Measurements from ENCODE around the gene COL20A1.
"Not testable (repeated sequence)": the region's sequence is repeated elsewhere in the genome, so short reads cannot be mapped to it uniquely, and the experiment has no call there.

Gene COL20A1

DNA sequence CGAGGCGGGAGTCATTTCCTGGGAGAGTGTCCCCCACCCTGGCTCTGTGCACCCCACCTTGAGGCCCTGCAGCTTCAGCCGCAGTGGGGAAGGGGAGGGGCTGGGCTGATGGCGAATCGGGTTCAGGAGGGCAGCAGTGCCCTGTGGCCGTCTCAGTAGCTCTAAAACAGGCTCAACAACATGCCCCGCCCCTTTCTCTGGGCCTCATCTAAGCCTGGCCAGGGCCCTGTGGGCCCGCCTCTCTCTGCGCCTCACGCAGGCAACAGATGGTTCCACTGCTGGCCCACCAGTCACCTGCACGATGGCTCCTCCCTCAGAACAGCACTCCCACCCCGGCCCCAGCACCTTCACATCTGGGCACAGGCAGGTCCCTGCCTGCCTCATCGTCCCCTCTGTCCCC lies 38.0 kb downstream of the COL20A1 start:
- Histone ChIP-seq H3K4me1 (ENCODE audit: control insufficient read depth, insufficient read depth, low read length) (no peaks in the 10 kb centered on the region), H3K9ac (ENCODE audit: low read depth, low read length) (no peak overlapping the region), H3K9me3 (ENCODE audit: control insufficient read depth, insufficient read depth, low read length) (no peaks in the 10 kb centered on the region), H3K27me3 (ENCODE audit: control insufficient read depth, insufficient read depth, low read length) (no peaks in the 10 kb centered on the region), H3K36me3 (ENCODE audit: control insufficient read depth, insufficient read depth, low read length) (no peaks in the 10 kb centered on the region), H3K4me3 (ENCODE audit: low read depth, low read length) (no peak overlapping the region)

DNA sequence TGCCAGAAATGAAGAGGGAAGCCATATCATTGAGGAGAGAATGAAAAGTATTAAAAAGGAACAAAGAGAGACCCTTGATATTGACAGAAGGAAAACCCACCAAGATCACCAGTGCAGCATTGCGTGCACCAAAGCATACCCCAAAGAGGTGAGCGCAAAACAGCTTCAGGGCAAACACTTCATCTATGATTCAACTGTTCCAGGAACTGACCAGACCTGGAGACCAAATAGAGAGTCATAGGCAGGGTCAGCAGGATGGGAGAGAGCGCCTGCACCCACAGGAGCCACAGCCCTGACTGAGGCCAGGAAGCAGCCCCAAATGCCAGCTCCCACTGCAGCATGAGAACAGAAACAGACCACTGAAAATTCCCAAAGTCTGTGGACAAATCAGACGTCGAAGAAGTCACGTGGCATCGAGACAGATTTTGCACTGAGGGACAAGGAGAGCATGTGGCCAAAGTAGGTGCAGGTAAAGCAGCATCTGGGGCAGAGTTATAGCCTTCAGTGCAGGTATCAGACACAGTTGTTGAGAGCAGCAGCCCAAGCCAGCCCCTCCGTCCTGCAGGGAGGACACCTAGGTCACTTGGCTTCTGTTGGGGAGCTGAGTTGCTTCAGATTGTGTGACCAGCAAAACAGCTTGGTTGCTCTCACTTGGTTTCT lies 38.9 kb downstream of the COL20A1 start:
- H3K9me3 ChIP-seq (ENCODE audit: control insufficient read depth, insufficient read depth, low read length): no peaks in the 10 kb centered on the region
- H3K9ac ChIP-seq (ENCODE audit: low read depth, low read length): no peak overlapping the region
- no peak overlapping the region for H3K4me3 ChIP-seq (ENCODE audit: low read depth, low read length)
- H3K4me1 ChIP-seq (ENCODE audit: control insufficient read depth, insufficient read depth, low read length): no peaks in the 10 kb centered on the region
- no peaks in the 10 kb centered on the region for H3K36me3 ChIP-seq (ENCODE audit: control insufficient read depth, insufficient read depth, low read length)
- no peaks in the 10 kb centered on the region for H3K27me3 ChIP-seq (ENCODE audit: control insufficient read depth, insufficient read depth, low read length)

DNA sequence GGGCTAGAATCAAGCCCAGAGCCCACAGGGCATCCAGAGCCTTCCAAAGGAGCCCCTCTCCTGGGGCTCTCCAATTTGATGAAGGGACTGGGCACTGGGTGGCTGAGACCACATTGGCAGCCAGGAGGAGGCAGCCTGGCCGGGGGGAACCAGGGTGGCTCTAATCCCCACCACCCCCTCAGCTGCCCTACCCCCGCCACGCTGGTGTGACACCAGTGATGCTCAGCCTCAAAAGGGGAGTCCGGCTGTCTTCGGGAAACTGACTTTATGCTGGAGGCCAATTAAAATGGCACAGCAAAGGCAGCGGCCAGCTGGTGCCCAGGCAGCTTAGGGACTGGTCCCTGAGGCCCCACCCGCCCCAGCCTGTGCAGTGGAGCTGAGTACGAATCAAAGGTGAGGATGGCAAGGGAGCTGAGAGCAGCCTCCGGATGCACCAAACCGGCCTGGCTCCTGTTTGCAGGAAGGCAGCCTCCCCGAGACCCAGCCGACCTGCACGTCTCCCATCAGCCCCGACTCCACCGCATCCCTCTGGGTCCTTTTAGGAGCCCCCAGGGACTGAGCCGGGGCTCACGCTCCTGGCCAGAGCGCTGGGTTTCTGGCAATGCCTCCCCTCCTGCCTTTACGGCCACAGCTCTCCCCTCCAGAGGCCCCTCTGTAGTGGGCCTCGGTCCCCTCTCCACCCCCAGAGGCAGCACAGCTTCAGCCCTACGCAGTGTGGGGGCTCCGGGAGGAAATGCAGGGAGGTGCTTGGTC lies 39.7 kb downstream of the COL20A1 start:
- H3K9ac ChIP-seq (ENCODE audit: low read depth, low read length): no peak overlapping the region
- H3K4me3 ChIP-seq (ENCODE audit: low read depth, low read length): no peak overlapping the region
- no peaks in the 10 kb centered on the region for H3K36me3 ChIP-seq (ENCODE audit: control insufficient read depth, insufficient read depth, low read length)
- H3K27me3 ChIP-seq (ENCODE audit: control insufficient read depth, insufficient read depth, low read length): no peaks in the 10 kb centered on the region
- no peaks in the 10 kb centered on the region for H3K9me3 ChIP-seq (ENCODE audit: control insufficient read depth, insufficient read depth, low read length)
- no peaks in the 10 kb centered on the region for H3K4me1 ChIP-seq (ENCODE audit: control insufficient read depth, insufficient read depth, low read length)

DNA sequence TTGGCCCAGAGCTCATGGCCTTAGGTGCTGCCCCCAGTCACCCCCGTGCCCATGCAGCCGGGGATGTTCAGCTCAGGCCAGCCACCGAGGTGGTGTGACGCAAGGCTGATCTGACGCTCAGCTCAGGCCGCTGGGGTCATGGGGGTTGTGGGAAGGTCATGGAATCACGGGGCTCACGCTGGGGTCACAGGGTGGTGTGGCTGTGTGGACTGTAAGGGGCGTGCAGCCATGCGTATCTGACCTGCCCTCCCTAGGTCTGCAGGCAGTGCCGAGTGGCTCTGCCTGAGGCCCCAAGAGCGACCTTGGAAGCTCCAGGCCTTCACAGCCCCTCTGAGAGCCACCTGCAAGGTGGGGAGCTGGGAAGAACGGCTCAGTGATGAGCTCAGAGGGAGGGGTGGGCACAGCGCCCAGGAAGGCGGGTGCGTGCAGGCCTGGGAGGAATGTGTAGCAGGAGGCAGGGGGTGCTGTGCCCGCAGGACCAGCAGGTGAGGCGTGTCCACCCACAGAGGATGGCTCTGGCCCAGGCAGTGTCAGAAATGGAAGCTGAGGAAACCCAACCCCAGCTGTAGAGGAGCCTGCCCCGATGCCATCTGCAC lies 40.4 kb downstream of the COL20A1 start:
- Histone ChIP-seq H3K9me3 (ENCODE audit: control insufficient read depth, insufficient read depth, low read length) (no peaks in the 10 kb centered on the region), H3K4me3 (ENCODE audit: low read depth, low read length) (no peak overlapping the region), H3K36me3 (ENCODE audit: control insufficient read depth, insufficient read depth, low read length) (no peaks in the 10 kb centered on the region), H3K9ac (ENCODE audit: low read depth, low read length) (no peak overlapping the region), H3K27me3 (ENCODE audit: control insufficient read depth, insufficient read depth, low read length) (no peaks in the 10 kb centered on the region), H3K4me1 (ENCODE audit: control insufficient read depth, insufficient read depth, low read length) (no peaks in the 10 kb centered on the region)

DNA sequence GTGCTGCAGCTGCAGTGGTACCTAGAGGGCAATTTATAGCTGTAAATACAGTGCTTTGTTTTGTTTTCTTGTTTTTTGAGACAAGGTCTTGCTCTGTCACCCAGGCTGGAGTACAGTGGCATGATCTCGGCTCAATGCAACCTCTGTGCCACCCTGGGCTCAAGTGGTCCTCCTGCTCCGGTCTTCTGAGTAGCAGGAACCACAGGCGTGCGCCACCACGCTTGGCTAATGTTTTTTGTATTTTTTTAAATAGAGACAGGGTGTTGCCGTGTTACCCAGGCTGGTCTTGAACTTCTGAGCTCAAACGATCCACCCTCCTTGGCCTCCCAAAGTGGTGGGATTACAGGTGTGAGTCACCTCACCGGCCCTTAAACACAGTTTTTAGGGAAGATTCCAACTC lies 41.4 kb downstream of the COL20A1 start:
- no peaks in the 10 kb centered on the region for H3K27me3 ChIP-seq (ENCODE audit: control insufficient read depth, insufficient read depth, low read length)
- H3K36me3 ChIP-seq (ENCODE audit: control insufficient read depth, insufficient read depth, low read length): no peaks in the 10 kb centered on the region
- no peaks in the 10 kb centered on the region for H3K4me1 ChIP-seq (ENCODE audit: control insufficient read depth, insufficient read depth, low read length)
- no peaks in the 10 kb centered on the region for H3K9me3 ChIP-seq (ENCODE audit: control insufficient read depth, insufficient read depth, low read length)
- no peak overlapping the region for H3K9ac ChIP-seq (ENCODE audit: low read depth, low read length)
- no peak overlapping the region for H3K4me3 ChIP-seq (ENCODE audit: low read depth, low read length)

DNA sequence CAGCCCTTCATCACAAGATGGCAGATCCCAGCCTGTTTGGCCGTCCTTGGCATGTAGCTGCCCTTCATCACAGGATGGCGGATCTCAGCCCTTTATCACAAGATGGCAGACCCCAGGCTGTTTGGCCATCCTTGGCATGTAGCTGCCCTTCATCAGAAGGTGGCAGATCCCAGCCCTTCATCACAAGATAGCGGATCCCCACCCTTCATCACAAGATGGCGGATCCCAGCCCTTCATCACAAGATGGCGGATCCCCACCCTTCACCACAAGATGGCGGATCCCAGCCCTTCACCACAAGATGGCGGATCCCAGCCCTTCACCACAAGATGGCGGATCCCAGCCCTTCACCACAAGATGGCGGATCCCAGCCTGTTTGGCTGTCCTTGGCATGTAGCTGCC lies 42.1 kb downstream of the COL20A1 start:
- not testable (repeated sequence) for H3K9me3 ChIP-seq (ENCODE audit: control insufficient read depth, insufficient read depth, low read length); H3K27me3 ChIP-seq (ENCODE audit: control insufficient read depth, insufficient read depth, low read length); H3K4me1 ChIP-seq (ENCODE audit: control insufficient read depth, insufficient read depth, low read length); H3K36me3 ChIP-seq (ENCODE audit: control insufficient read depth, insufficient read depth, low read length); H3K4me3 ChIP-seq (ENCODE audit: low read depth, low read length); H3K9ac ChIP-seq (ENCODE audit: low read depth, low read length)

DNA sequence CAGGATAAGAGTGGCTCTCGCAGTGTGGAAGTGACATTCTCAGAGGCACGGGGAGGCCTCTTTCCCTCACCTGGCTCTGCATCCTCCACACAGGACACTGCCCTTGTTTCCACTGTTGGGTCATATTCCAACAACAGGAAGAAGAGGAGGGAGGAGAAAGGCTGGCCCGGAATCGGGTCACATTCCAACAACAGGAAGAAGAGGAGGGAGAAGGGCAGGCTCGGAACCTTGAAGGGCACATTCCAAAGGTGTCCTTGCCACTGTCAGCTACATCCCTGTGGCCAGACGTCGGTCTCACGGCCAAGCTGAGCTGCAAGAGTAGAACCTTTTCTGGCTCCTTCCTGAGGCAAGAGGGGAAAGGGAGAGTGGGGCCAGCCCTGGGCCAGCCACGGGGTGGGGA lies 42.7 kb downstream of the COL20A1 start:
- H3K9ac ChIP-seq (ENCODE audit: low read depth, low read length): no peak overlapping the region
- H3K4me3 ChIP-seq (ENCODE audit: low read depth, low read length): no peak overlapping the region
- H3K36me3 ChIP-seq (ENCODE audit: control insufficient read depth, insufficient read depth, low read length): no peaks in the 10 kb centered on the region
- no peaks in the 10 kb centered on the region for H3K27me3 ChIP-seq (ENCODE audit: control insufficient read depth, insufficient read depth, low read length)
- no peaks in the 10 kb centered on the region for H3K9me3 ChIP-seq (ENCODE audit: control insufficient read depth, insufficient read depth, low read length)
- no peaks in the 10 kb centered on the region for H3K4me1 ChIP-seq (ENCODE audit: control insufficient read depth, insufficient read depth, low read length)

DNA sequence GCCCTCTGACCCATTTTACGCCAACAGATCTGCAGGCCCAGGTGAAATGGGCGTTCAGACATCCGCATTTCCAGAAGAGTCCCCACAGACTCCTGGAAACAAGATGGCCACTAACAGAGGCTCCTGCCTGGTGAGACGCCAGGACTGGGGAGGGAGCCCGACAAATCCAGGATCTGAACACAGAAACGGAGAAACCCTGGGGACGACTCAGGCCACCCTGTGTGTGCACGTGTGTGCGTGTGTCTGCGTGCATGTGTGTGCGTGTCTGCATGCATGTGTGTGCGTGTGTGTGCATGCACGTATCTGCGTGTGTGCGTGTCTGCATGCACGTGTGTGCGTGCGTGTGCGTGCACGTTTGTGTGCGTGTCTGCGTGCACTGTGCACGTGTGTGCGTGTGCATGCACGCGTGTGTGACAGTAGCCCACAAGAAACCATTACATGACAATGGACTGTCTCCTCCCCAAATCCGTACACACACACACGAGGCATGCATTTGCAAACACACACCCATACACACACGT lies 43.3 kb downstream of the COL20A1 start:
- H3K4me3 ChIP-seq (ENCODE audit: low read depth, low read length): no peak overlapping the region
- no peaks in the 10 kb centered on the region for H3K27me3 ChIP-seq (ENCODE audit: control insufficient read depth, insufficient read depth, low read length)
- H3K36me3 ChIP-seq (ENCODE audit: control insufficient read depth, insufficient read depth, low read length): no peaks in the 10 kb centered on the region
- H3K9ac ChIP-seq (ENCODE audit: low read depth, low read length): no peak overlapping the region
- no peaks in the 10 kb centered on the region for H3K4me1 ChIP-seq (ENCODE audit: control insufficient read depth, insufficient read depth, low read length)
- no peaks in the 10 kb centered on the region for H3K9me3 ChIP-seq (ENCODE audit: control insufficient read depth, insufficient read depth, low read length)

DNA sequence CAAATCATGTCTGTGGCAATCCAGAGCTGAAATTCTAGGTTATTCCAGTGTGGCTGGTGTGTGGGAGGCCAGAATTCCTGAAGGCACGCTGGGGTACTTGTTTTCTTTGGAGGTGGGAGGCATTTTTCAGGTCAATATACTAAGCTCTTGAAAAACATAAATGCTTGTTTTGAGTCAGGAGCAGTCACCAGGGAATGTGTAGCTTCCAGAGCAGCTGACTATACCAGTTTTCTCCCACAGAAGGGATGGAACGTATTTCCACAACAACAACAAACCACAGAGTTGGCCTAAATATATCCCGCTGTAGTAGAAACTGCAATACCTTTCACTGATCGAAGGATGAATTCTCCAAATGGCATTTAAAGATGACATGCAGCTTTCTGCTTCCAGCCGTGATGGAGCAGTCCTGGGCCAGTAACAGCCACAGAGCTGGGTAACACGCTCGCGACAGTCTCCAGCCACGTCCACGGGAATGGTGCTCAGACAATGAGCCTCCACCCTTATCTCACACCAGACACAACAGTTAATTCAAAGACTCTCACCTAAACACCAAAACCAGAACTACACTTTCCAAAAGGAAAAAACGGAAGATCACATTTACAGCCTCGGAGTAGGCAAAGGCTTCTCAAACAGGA lies 44.9 kb downstream of the COL20A1 start:
- Histone ChIP-seq H3K4me3 (ENCODE audit: low read depth, low read length) (no peak overlapping the region), H3K9ac (ENCODE audit: low read depth, low read length) (no peak overlapping the region), H3K27me3 (ENCODE audit: control insufficient read depth, insufficient read depth, low read length) (no peaks in the 10 kb centered on the region), H3K9me3 (ENCODE audit: control insufficient read depth, insufficient read depth, low read length) (no peaks in the 10 kb centered on the region), H3K4me1 (ENCODE audit: control insufficient read depth, insufficient read depth, low read length) (no peaks in the 10 kb centered on the region), H3K36me3 (ENCODE audit: control insufficient read depth, insufficient read depth, low read length) (no peaks in the 10 kb centered on the region)

DNA sequence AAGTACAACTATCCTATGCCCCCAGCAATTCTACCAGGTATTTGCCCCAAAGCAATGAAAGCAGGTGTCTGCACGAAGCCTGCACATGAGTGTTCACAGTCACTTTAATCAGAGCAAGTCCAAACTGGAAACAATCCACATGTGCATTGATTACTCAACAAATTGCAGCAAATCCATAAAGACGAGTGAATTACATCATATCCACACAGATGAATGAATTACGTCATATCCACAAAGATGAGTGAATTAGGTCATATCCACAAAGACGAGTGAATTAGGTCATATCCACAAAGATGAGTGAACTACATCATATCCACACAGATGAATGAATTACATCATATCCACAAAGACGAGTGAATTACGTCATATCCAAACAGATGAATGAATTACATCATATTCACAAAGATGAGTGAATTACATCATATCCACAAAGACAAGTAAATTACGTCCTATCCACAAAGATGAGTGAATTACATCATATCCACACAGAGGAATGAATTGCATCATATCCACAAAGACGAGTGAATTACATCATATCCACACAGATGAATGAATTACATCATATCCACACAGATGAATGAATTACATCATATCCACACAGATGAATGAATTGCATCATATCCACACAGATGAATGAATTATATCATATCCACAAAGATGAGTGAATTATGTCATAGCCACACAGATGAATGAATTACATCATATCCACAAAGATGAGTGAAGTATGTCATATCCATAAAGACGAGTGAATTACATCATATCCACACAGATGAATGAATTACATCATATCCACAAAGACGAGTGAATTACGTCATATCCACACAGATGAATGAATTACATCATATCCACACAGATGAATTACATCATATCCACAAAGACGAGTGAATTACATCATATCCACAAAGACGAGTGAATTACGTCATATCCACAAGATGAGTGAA lies 46.4 kb downstream of the COL20A1 start:
- H3K9me3 ChIP-seq (ENCODE audit: control insufficient read depth, insufficient read depth, low read length); H3K4me3 ChIP-seq (ENCODE audit: low read depth, low read length); H3K27me3 ChIP-seq (ENCODE audit: control insufficient read depth, insufficient read depth, low read length); H3K9ac ChIP-seq (ENCODE audit: low read depth, low read length); H3K36me3 ChIP-seq (ENCODE audit: control insufficient read depth, insufficient read depth, low read length); H3K4me1 ChIP-seq (ENCODE audit: control insufficient read depth, insufficient read depth, low read length): not testable (repeated sequence)

DNA sequence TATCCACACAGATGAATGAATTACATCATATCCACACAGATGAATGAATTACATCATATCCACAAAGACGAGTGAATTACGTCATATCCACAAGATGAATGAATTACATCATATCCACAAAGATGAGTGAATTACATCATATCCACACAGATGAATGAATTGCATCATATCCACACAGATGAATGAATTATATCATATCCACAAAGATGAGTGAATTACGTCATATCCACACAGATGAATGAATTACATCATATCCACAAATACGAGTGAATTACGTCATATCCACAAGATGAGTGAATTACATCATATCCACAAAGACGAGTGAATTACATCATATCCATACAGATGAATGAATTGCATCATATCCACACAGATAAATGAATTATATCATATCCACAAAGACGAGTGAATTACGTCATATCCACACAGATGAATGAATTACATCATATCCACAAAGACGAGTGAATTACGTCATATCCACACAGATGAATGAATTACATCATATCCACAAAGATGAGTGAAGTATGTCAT lies 47.2 kb downstream of the COL20A1 start:
- not testable (repeated sequence) for H3K27me3 ChIP-seq (ENCODE audit: control insufficient read depth, insufficient read depth, low read length); H3K9me3 ChIP-seq (ENCODE audit: control insufficient read depth, insufficient read depth, low read length); H3K9ac ChIP-seq (ENCODE audit: low read depth, low read length); H3K36me3 ChIP-seq (ENCODE audit: control insufficient read depth, insufficient read depth, low read length); H3K4me3 ChIP-seq (ENCODE audit: low read depth, low read length); H3K4me1 ChIP-seq (ENCODE audit: control insufficient read depth, insufficient read depth, low read length)
